ENCODE measurements around the gene GGT7. TPM values are rescaled to one million over a fixed set of nuclear protein-coding genes. Genes with fewer than 3 reads are reported as not detected.

Gene GGT7, protein sequence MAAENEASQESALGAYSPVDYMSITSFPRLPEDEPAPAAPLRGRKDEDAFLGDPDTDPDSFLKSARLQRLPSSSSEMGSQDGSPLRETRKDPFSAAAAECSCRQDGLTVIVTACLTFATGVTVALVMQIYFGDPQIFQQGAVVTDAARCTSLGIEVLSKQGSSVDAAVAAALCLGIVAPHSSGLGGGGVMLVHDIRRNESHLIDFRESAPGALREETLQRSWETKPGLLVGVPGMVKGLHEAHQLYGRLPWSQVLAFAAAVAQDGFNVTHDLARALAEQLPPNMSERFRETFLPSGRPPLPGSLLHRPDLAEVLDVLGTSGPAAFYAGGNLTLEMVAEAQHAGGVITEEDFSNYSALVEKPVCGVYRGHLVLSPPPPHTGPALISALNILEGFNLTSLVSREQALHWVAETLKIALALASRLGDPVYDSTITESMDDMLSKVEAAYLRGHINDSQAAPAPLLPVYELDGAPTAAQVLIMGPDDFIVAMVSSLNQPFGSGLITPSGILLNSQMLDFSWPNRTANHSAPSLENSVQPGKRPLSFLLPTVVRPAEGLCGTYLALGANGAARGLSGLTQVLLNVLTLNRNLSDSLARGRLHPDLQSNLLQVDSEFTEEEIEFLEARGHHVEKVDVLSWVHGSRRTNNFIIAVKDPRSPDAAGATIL
- total RNA-seq (2014; rRNA removed): 1.5 and 3.2 TPM in 2 replicates
- percentile 51 among the genes with signal in this experiment for Bru-seq, nascent RNA
- BruChase-seq, experiment 1, labeled RNA remaining after a 6-hour chase: percentile 52 among the genes with signal in this experiment
- percentile 51 among the genes with signal in this experiment for BruChase-seq, experiment 2, labeled RNA remaining after a 2-hour chase
- long read RNA-seq, partial matches to known transcripts: 4 of 12 reads
- long read RNA-seq, other reads (novel, unspliced or antisense): 7 of 12 reads

DNA sequence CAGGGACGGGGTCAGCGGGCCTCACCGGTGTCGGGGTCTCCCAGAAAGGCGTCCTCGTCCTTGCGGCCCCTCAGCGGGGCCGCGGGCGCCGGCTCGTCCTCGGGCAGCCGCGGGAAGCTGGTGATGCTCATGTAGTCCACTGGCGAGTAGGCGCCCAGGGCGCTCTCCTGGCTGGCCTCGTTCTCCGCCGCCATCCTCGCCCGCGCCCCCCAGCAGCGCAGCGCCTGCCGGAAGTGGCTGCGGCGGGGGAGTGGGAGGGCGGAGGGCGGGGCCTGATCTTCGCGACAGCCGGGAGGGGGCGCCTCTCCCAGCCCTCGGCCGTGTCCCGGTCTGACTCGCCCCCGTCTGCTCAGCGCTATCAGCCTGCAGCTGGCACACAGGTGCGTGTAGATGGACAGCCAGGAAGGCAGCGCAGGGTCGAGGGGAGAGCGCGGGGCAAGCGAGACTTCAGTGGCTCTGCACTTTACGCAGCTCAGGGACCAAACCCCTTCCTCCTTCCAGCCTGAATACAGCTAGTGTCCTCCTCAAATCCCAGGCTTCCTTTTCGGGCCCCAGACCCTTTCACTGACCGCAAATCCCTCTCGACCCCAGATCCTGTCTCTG is at the start of gene GGT7:
TSS of gene GGT7 (minus strand) at position 235 of the 603 bp plus-strand sequence. CDS start at position 194, 41 bp downstream.
- H3K4me2 ChIP-seq (ENCODE audit: low read length): peak within 1 kb of the TSS; percentile 92
- POLR2A ChIA-PET (ENCODE audit: unreplicated experiment): no interaction called here
- H3K79me2 ChIP-seq (ENCODE audit: low read length): peaks cover 10% of the 10 kb centered on the region
- TF ChIP-seq, protein P1, sequence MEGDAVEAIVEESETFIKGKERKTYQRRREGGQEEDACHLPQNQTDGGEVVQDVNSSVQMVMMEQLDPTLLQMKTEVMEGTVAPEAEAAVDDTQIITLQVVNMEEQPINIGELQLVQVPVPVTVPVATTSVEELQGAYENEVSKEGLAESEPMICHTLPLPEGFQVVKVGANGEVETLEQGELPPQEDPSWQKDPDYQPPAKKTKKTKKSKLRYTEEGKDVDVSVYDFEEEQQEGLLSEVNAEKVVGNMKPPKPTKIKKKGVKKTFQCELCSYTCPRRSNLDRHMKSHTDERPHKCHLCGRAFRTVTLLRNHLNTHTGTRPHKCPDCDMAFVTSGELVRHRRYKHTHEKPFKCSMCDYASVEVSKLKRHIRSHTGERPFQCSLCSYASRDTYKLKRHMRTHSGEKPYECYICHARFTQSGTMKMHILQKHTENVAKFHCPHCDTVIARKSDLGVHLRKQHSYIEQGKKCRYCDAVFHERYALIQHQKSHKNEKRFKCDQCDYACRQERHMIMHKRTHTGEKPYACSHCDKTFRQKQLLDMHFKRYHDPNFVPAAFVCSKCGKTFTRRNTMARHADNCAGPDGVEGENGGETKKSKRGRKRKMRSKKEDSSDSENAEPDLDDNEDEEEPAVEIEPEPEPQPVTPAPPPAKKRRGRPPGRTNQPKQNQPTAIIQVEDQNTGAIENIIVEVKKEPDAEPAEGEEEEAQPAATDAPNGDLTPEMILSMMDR (conservative IDR thresholded peaks at IDR 0.05; ENCODE audit: low read depth, low read length): peak; percentile 76
- no peak for TF ChIP-seq EZH2 (IDR thresholded peaks at IDR 0.05; ENCODE audit: low read length, unreplicated experiment)
- no peak within 1 kb of the TSS for H3K9ac ChIP-seq (ENCODE audit: low read length)
- CTCF ChIA-PET: interaction anchor here (0.6 to 1.2 kb wide), 4 partner anchors 9 to 224 kb away, joined by 3 to 7 read pairs (median 6); partner anchors contain the start of genes GSS and MYH7B
- H2AFZ ChIP-seq (ENCODE audit: low read length): peak within 1 kb of the TSS; percentile 85
- no peak within 1 kb of the TSS for H3K27ac ChIP-seq (ENCODE audit: low read length)
- no TSS peak for BruUV-seq (replicated peaks)
- H3K4me1 ChIP-seq (ENCODE audit: insufficient read depth, low read length): peaks cover 14% of the 10 kb centered on the region
- H3F3A ChIP-seq (ENCODE audit: low read length, unreplicated experiment): no peaks in the 10 kb centered on the region
- no peaks in the 10 kb centered on the region for H3K27me3 ChIP-seq (ENCODE audit: low read length)
- H3K9me2 ChIP-seq (replicated peaks; ENCODE audit: low read length): no peaks in the 10 kb centered on the region
- no peaks in the 10 kb centered on the region for H3K36me3 ChIP-seq (ENCODE audit: low read depth, low read length)
- peak within 1 kb of the TSS; percentile 61 for H3K4me3 ChIP-seq (ENCODE audit: low read length)
- intact Hi-C loops (cut with micrococcal nuclease): loop anchor here (5.0 kb wide), 1 partner anchor 220 kb away; the partner anchor contains the start of gene TRPC4AP
- no peaks in the 10 kb centered on the region for H3K9me3 ChIP-seq (ENCODE audit: low read length)
- no peaks in the 10 kb centered on the region for H4K20me1 ChIP-seq (ENCODE audit: low read length)
- ATAC-seq (peak; percentile 21), DNase-seq (peak; percentile 68)

DNA sequence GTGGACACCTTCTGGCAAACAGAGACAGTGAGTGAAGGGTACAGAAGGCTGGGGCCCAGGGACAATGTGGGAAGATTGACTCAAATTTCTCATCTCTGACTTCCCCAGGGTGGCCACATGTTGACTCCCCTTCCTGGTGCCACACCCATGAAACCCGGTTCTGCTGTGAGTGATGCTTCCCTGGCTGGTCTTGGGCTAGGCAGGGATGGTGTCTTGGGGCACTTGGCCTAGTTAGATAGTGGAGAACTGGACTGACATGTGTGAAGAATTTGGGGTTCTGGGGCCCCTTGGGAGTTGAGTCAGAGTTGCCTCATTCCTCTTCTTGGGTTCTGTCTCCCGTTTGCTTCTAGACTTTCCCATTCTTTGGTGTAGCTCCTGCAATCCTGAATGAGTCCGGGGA is 48.8 kb upstream of the GGT7 start:
- peak; percentile 39 for ATAC-seq

More for the DNA sequence above, 48.8 kb upstream of the GGT7 start:
- ChIA-PET CTCF (no interaction called here), POLR2A (ENCODE audit: unreplicated experiment) (no interaction called here)
- Histone ChIP-seq H3K4me3 (ENCODE audit: low read length) (no peak overlapping the region), H3K27ac (ENCODE audit: low read length) (peak overlapping the region; percentile 36; the same call in 1 of the 2 replicates), H3K27me3 (ENCODE audit: low read length) (no peaks in the 10 kb centered on the region), H3K4me1 (ENCODE audit: insufficient read depth, low read length) (peaks cover 38% of the 10 kb centered on the region), H4K20me1 (ENCODE audit: low read length) (no peaks in the 10 kb centered on the region), H3K9me3 (ENCODE audit: low read length) (no peaks in the 10 kb centered on the region), H3K36me3 (ENCODE audit: low read depth, low read length) (peaks cover 49% of the 10 kb centered on the region), H3K79me2 (ENCODE audit: low read length) (no peaks in the 10 kb centered on the region), H3K9ac (ENCODE audit: low read length) (no peak overlapping the region), H2AFZ (ENCODE audit: low read length) (no peak overlapping the region), H3F3A (ENCODE audit: low read length, unreplicated experiment) (no peaks in the 10 kb centered on the region), H3K4me2 (ENCODE audit: low read length) (no peak overlapping the region), H3K9me2 (replicated peaks; ENCODE audit: low read length) (no peaks in the 10 kb centered on the region)
- TF ChIP-seq, protein P1 (conservative IDR thresholded peaks at IDR 0.05; ENCODE audit: low read depth, low read length): no peak
- no peak for TF ChIP-seq EZH2 (IDR thresholded peaks at IDR 0.05; ENCODE audit: low read length, unreplicated experiment)
- peak; percentile 56 for DNase-seq
- intact Hi-C loops (cut with micrococcal nuclease): no loop called here
- BruUV-seq (replicated peaks): no TSS peak

Measured in PC-3 (cell line).